Neuronal stem cell (in vitro differentiated cells): ENCODE results near the gene PHTF2.

ENCODE experiments used
- DNase-seq: peaks from one replicate; pipeline ENCODE4 v3.0.0-alpha.2; 2013; ENCODE audit warnings: low spot score
- H2AFZ ChIP-seq: one replicate; pipeline ENCODE4 v1.6.1; 2013; ENCODE audit warnings: mild to moderate bottlenecking, low read length, inconsistent platforms
- H2AK5ac ChIP-seq: 2 replicates; pipeline ENCODE4 v1.6.1; 2013; ENCODE audit warnings: low read depth, mild to moderate bottlenecking, inconsistent platforms, low read length, moderate library complexity, mixed read lengths
- H2BK120ac ChIP-seq: 2 replicates; pipeline ENCODE4 v1.6.1; 2013; ENCODE audit warnings: low read depth, mild to moderate bottlenecking, inconsistent platforms, low read length, moderate library complexity, mixed read lengths
- H2BK12ac ChIP-seq: one replicate; pipeline ENCODE4 v1.6.1; 2013; ENCODE audit warnings: low read length, inconsistent platforms
- H2BK15ac ChIP-seq: 2 replicates; pipeline ENCODE4 v1.6.1; 2013; ENCODE audit warnings: mild to moderate bottlenecking, low read length, inconsistent platforms, mixed read lengths
- H2BK5ac ChIP-seq: one replicate; pipeline ENCODE4 v1.6.1; 2013; ENCODE audit warnings: inconsistent platforms, mild to moderate bottlenecking, low read length, moderate library complexity
- H3K14ac ChIP-seq: one replicate; pipeline ENCODE4 v1.6.1; 2013; ENCODE audit warnings: low read length, inconsistent platforms
- H3K18ac ChIP-seq: 2 replicates; pipeline ENCODE4 v1.6.1; 2013; ENCODE audit warnings: low read length, inconsistent platforms
- H3K23ac ChIP-seq: 2 replicates; pipeline ENCODE4 v1.6.1; 2013; ENCODE audit warnings: low read depth, mild to moderate bottlenecking, mixed read lengths, low read length, inconsistent platforms; ENCODE audit not compliant: poor library complexity
- H3K27ac ChIP-seq: replicated peaks from 3 replicates; pipeline ENCODE4 v1.5.1; 2013; ENCODE audit warnings: low read length, inconsistent platforms
- H3K27me3 ChIP-seq, 3 experiments: 2 replicates each; pipeline ENCODE4 v1.6.1; 2013; ENCODE audit warnings: low read length in 3 of 3, mild to moderate bottlenecking in 2 of 3, inconsistent platforms in 1 of 3, low read depth in 1 of 3, mixed read lengths in 1 of 3, moderate library complexity in 1 of 3; ENCODE audit not compliant: control insufficient read depth in 3 of 3, insufficient read depth in 3 of 3
- H3K36me3 ChIP-seq, 2 donors: replicated peaks in 1 of 2; 2 replicates each; pipeline ENCODE4 v1.6.1; 2013; ENCODE audit warnings: low read length in 2 of 2; ENCODE audit not compliant: control insufficient read depth in 2 of 2, insufficient read depth in 2 of 2
- H3K4ac ChIP-seq: 2 replicates; pipeline ENCODE4 v1.6.1; 2013; ENCODE audit warnings: inconsistent platforms, mild to moderate bottlenecking, low read length, moderate library complexity
- H3K4me1 ChIP-seq, 2 donors: 1 replicate in 1 of 2; 2 replicates in 1 of 2; pipeline ENCODE4 v1.6.1; 2013; ENCODE audit warnings: low read length in 2 of 2, low read depth in 1 of 2; ENCODE audit not compliant: control insufficient read depth in 2 of 2, insufficient read depth in 1 of 2
- H3K4me2 ChIP-seq: one replicate; pipeline ENCODE4 v1.6.1; 2013; ENCODE audit warnings: mild to moderate bottlenecking, low read length, inconsistent platforms; ENCODE audit not compliant: insufficient read depth, poor library complexity, severe bottlenecking
- H3K4me3 ChIP-seq, 2 donors: 2 replicates each; pipeline ENCODE4 v1.5.1; 2013; ENCODE audit warnings: low read length in 2 of 2, mild to moderate bottlenecking in 2 of 2, inconsistent platforms in 1 of 2, moderate library complexity in 1 of 2
- H3K79me1 ChIP-seq: one replicate; pipeline ENCODE4 v1.6.1; 2013; ENCODE audit warnings: low read depth, mild to moderate bottlenecking, inconsistent platforms, low read length, moderate library complexity
- H3K9ac ChIP-seq: one replicate; pipeline ENCODE4 v1.6.1; 2013; ENCODE audit warnings: mild to moderate bottlenecking, low read depth, low read length, inconsistent platforms; ENCODE audit not compliant: poor library complexity
- H3K9me3 ChIP-seq, 2 donors: replicated peaks in 1 of 2; 2 replicates each; pipeline versions ENCODE3 to v1.6.1; 2013; ENCODE audit warnings: low read length in 2 of 2, mild to moderate bottlenecking in 2 of 2, inconsistent platforms in 1 of 2, low read depth in 1 of 2, mixed read lengths in 1 of 2, moderate library complexity in 1 of 2; ENCODE audit not compliant: control insufficient read depth in 2 of 2, insufficient read depth in 1 of 2
- H4K8ac ChIP-seq: one replicate; pipeline ENCODE4 v1.6.1; 2013; ENCODE audit warnings: low read depth, mild to moderate bottlenecking, inconsistent platforms, low read length, moderate library complexity
- H4K91ac ChIP-seq: one replicate; pipeline ENCODE4 v1.6.1; 2013; ENCODE audit warnings: low read length, low read depth, mild to moderate bottlenecking, inconsistent platforms; ENCODE audit not compliant: poor library complexity
- WGBS, 2 donors: extraction: QIAGEN DNeasy Blood & Tissue Kit; methylation state at CpG; one replicate each; pipeline ENCODE4 v1.1.7; 2013; ENCODE audit warnings: missing lambda C conversion rate in 2 of 2, mixed read lengths in 1 of 2; ENCODE audit not compliant: insufficient read length in 2 of 2, insufficient replicate concordance in 1 of 2; ENCODE audit errors: extremely low coverage in 2 of 2; 5-methylcytosine and 5-hydroxymethylcytosine counted together

Gene PHTF2

DNA sequence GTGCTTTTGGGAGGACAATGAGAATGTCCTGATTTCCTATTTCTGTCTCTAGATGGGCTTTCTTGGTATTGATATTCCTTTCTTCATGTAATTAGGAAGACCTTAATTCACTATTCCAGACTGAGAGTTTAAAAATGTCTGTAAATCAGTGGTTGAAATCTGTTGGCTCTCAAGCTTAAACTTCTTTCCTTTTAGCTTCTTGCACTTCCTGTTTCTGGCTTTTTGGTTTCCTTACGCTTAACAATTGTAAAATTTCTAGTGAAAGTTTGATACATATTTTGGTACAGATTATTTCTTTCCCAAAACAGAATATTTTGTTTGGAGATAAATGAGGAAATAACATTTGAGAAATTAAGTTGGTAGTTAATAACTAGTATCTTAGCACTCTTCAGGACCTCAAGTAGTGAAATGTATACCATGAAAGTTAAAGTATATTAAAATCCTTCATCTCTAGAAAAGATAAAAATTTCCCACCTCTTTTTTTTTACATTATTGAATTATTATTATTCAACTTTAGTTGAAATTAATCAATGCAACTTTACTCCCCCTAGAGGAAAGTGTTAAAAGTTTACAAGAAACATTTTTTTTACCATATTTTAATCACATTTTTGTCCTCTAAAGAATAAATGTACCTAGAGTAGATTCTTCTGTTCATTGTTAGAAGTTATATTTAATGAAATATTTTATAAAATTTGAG, 137.2 kb downstream of the PHTF2 start:
- Histone ChIP-seq H3K9ac (no peak overlapping the region), H2AK5ac (no peak overlapping the region), H3K79me1 (no peaks in the 10 kb centered on the region), H3K4me2 (no peak overlapping the region), H3K27ac (no peak overlapping the region), H3K18ac (no peak overlapping the region), H3K4ac (no peak overlapping the region), H2AFZ (no peak overlapping the region), H2BK5ac (no peak overlapping the region), H3K27me3 (no peaks in the 10 kb centered on the region), H3K4me3 (no peak overlapping the region), H3K4me1 (no peaks in the 10 kb centered on the region), H4K8ac (no peak overlapping the region), H3K14ac (no peak overlapping the region), H2BK15ac (no peak overlapping the region), H4K91ac (no peak overlapping the region), H3K23ac (no peak overlapping the region), H2BK12ac (no peak overlapping the region), H2BK120ac (no peak overlapping the region), H3K9me3 (no peaks in the 10 kb centered on the region), H3K36me3 (peaks cover 0 to 7% of the 10 kb centered on the region in 2 donors)
- no CpG with 5 or more reads among the region's 1 CpG for WGBS, 2 donors
- no peak for DNase-seq

DNA sequence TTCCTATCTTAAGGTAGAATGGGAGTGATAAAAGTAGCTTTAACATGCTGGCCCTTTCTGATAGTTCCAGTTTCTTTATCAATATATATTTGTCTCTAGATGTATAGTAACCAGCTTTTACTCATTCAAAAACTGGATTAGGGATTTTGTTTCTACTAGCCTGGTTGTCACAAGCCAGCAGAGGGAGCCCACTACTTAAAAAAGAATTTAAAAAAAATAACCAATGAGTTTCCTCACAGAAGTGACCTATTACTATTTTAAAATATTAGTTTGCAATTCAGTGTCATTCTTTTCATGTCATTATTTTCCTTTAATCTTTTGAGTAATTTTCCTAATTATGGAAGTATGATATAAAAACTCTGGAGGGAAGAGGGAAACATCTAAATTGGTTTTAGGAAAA, 142.1 kb downstream of the PHTF2 start:
- Histone ChIP-seq H3K9ac (no peak overlapping the region), H2BK12ac (no peak overlapping the region), H2AK5ac (no peak overlapping the region), H3K9me3 (no peaks in the 10 kb centered on the region), H3K27me3 (no peaks in the 10 kb centered on the region), H2AFZ (no peak overlapping the region), H3K4me1 (no peaks in the 10 kb centered on the region), H2BK15ac (no peak overlapping the region), H3K36me3 (peaks cover 0 to 21% of the 10 kb centered on the region in 2 donors), H3K18ac (no peak overlapping the region), H3K4ac (no peak overlapping the region), H3K4me2 (no peak overlapping the region), H4K8ac (no peak overlapping the region), H4K91ac (no peak overlapping the region), H2BK5ac (no peak overlapping the region), H3K14ac (no peak overlapping the region), H3K79me1 (no peaks in the 10 kb centered on the region), H2BK120ac (no peak overlapping the region), H3K23ac (no peak overlapping the region), H3K4me3 (no peak overlapping the region), H3K27ac (no peak overlapping the region)
- peak; percentile 2 for DNase-seq

GRCh38 chr7:77942431-77942830, 143.9 kb downstream of the PHTF2 start:
- no peaks in the 10 kb centered on the region for H3K4me1 ChIP-seq
- no peak overlapping the region for H3K4ac ChIP-seq
- no peak overlapping the region for H4K91ac ChIP-seq
- peaks cover 0 to 21% of the 10 kb centered on the region in 2 donors for H3K36me3 ChIP-seq
- H3K79me1 ChIP-seq, result no peaks in the 10 kb centered on the region
- H2BK120ac ChIP-seq, result no peak overlapping the region
- no peak overlapping the region for H3K18ac ChIP-seq
- DNase-seq, result no peak
- no peak overlapping the region for H3K4me2 ChIP-seq
- no peak overlapping the region for H2BK15ac ChIP-seq
- H3K14ac ChIP-seq, result no peak overlapping the region
- no peaks in the 10 kb centered on the region for H3K9me3 ChIP-seq
- H3K27me3 ChIP-seq, result no peaks in the 10 kb centered on the region
- H4K8ac ChIP-seq, result no peak overlapping the region
- H3K9ac ChIP-seq, result no peak overlapping the region
- H2BK5ac ChIP-seq, result no peak overlapping the region
- H2AFZ ChIP-seq, result no peak overlapping the region
- WGBS, 2 donors, result no CpG with 5 or more reads among the region's 4 CpGs
- no peak overlapping the region for H2BK12ac ChIP-seq
- no peak overlapping the region for H3K27ac ChIP-seq
- H2AK5ac ChIP-seq, result no peak overlapping the region
- no peak overlapping the region for H3K4me3 ChIP-seq
- no peak overlapping the region for H3K23ac ChIP-seq

DNA sequence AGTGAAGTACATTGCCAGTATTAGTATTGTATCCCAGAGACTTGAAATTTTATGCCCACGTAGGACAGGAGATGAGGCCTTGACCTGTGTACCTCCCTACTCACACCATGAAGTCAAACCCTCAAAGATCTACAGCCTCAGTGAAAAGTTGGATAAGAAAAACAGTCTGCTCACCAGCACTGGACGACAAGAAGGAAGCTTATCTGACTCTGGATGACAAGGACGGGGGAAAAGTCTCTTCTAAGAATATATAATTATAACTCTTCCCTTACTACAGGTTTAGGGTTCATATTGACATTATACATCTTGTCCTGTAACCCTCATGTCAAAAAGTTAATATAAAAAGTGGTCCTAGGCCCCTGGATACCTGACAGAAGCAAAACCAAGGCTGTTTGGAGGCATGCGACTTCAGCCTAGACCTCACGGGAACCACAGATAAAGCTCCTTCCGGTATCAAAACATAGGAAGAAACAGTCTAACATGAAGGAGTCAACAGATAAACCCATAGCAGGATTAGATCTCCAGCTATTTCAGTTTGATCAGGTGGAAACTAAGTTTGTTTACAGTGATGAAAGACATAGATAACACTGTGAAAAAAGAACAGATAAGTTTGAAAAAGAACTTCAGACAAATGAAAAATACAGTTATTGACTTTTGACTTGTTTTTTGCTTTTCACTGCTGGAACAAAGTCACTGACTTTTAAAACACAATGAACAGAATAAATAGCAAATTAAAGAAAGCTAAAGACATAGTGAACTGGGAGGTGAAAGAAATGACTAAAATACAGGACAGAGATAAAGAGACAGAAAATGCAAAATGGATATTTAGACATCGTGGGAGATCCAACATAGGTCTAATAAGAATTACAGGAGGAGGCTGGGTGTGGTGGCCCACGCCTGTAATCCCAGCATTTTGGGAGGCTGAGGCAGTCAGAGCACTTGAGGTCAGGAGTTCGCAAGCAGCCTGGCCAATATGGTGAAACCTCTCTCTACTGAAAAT, 145.9 kb downstream of the PHTF2 start:
- Histone ChIP-seq H3K4me3 (no peak overlapping the region), H3K14ac (no peak overlapping the region), H3K79me1 (no peaks in the 10 kb centered on the region), H3K9me3 (no peaks in the 10 kb centered on the region), H3K27me3 (no peaks in the 10 kb centered on the region), H4K91ac (no peak overlapping the region), H3K9ac (no peak overlapping the region), H4K8ac (no peak overlapping the region), H2AK5ac (no peak overlapping the region), H3K4ac (no peak overlapping the region), H3K4me1 (no peaks in the 10 kb centered on the region), H3K18ac (no peak overlapping the region), H2BK15ac (no peak overlapping the region), H3K23ac (no peak overlapping the region), H2AFZ (no peak overlapping the region), H2BK12ac (no peak overlapping the region), H2BK5ac (no peak overlapping the region), H3K36me3 (peaks cover 0 to 21% of the 10 kb centered on the region in 2 donors), H3K4me2 (no peak overlapping the region), H2BK120ac (no peak overlapping the region), H3K27ac (no peak overlapping the region)
- WGBS, 2 donors, result no CpG with 5 or more reads among the region's 9 CpGs
- DNase-seq, result no peak
